Gastrocnemius medialis (tissue), 4 donors: ENCODE results near the gene MTCL1.

Experiments
- CTCF ChIP-seq, 5 experiments: fragments of 450-650 bp in 3 of 5; fragments of 200-600 bp in 2 of 5; sonication (generic) in 2 of 5; IDR thresholded peaks in 4 of 5; conservative IDR thresholded peaks in 1 of 5; 1 replicate in 4 of 5; 2 replicates in 1 of 5; pipeline ENCODE4 v1.5.1; 2016 to 2019; ENCODE audit warnings: antibody characterized with exemption in 5 of 5, mild to moderate bottlenecking in 3 of 5, moderate library complexity in 3 of 5
- POLR2A ChIP-seq, 2 donors: fragments of 450-650 bp; IDR thresholded peaks; one replicate each; pipeline ENCODE4 v1.6.1; 2017; ENCODE audit warnings: antibody characterized with exemption in 2 of 2, mild to moderate bottlenecking in 2 of 2, moderate library complexity in 2 of 2

- TF ChIP-seq POLR2A (IDR thresholded peaks at IDR 0.05) (no peak), CTCF (IDR thresholded peaks at IDR 0.05 in 4 of 5, conservative IDR thresholded peaks at IDR 0.05 in 1 of 5) (no peak)
Measured at GRCh38 chr18:8657050-8657820, 48.1 kb upstream of the MTCL1 start.
